ENCODE measurements around the gene LRRC42. TPM values are rescaled to one million over a fixed set of nuclear protein-coding genes. Genes with fewer than 3 reads are reported as not detected.

The LRRC42 gene
- total and polyA plus RNA-seq, 9 donors, result 14.5 to 29.1 (median 20.8) TPM

GRCh38 chr1:53956308-53957168, 10.4 kb downstream of the LRRC42 start:
- TF ChIP-seq POLR2A (IDR thresholded peaks at IDR 0.05) (no peak), EP300 (IDR thresholded peaks at IDR 0.05) (no peak), CTCF (IDR thresholded peaks at IDR 0.05) (no peak)
- intact Hi-C loops (cut with DNase I), result loop anchor here in 1 of 4 donors (10.0 kb wide), 1 partner anchor 102 kb away; no protein-coding TSS in a partner anchor
- no peaks in the 10 kb centered on the region for H3K4me1 ChIP-seq (ENCODE audit: insufficient read depth)
- 71 to 75% (median 72%) methylated on average over 3 of the region's 3 CpGs for WGBS, 3 donors
- no peak overlapping the region for H3K27ac ChIP-seq
- no peaks in the 10 kb centered on the region for H3K9me3 ChIP-seq
- no peaks in the 10 kb centered on the region for H3K27me3 ChIP-seq
- no peak for DNase-seq
- H3K4me3 ChIP-seq, result no peak overlapping the region
- no peaks in the 10 kb centered on the region for H3K36me3 ChIP-seq

GRCh38 chr1:53957194-53957818, 11.2 kb downstream of the LRRC42 start:
- H3K36me3 ChIP-seq, result no peaks in the 10 kb centered on the region
- intact Hi-C loops (cut with DNase I), result loop anchor here in 1 of 4 donors (10.0 kb wide), 1 partner anchor 103 kb away; no protein-coding TSS in a partner anchor
- no peaks in the 10 kb centered on the region for H3K4me1 ChIP-seq (ENCODE audit: insufficient read depth)
- H3K9me3 ChIP-seq, result no peaks in the 10 kb centered on the region
- no peak for TF ChIP-seq EP300 (IDR thresholded peaks at IDR 0.05)
- no peak for TF ChIP-seq POLR2A (IDR thresholded peaks at IDR 0.05)
- TF ChIP-seq CTCF (IDR thresholded peaks at IDR 0.05), result no peak
- no peak overlapping the region for H3K4me3 ChIP-seq
- H3K27me3 ChIP-seq, result no peaks in the 10 kb centered on the region
- H3K27ac ChIP-seq, result no peak overlapping the region
- DNase-seq, result no peak
- WGBS, 3 donors, result 26 to 36% (median 29%) methylated on average over 3 of the region's 3 CpGs

GRCh38 chr1:53959664-53960250, 13.6 kb downstream of the LRRC42 start:
- Histone ChIP-seq H3K27me3 (no peaks in the 10 kb centered on the region), H3K4me1 (ENCODE audit: insufficient read depth) (no peaks in the 10 kb centered on the region), H3K4me3 (no peak overlapping the region), H3K27ac (no peak overlapping the region), H3K9me3 (no peaks in the 10 kb centered on the region), H3K36me3 (no peaks in the 10 kb centered on the region)
- no peak for TF ChIP-seq POLR2A (IDR thresholded peaks at IDR 0.05)
- no peak for TF ChIP-seq EP300 (IDR thresholded peaks at IDR 0.05)
- TF ChIP-seq CTCF (IDR thresholded peaks at IDR 0.05), result no peak
- no peak for DNase-seq
- intact Hi-C loops (cut with DNase I), result loop anchor here in 1 of 4 donors (10.0 kb wide), 1 partner anchor 105 kb away; no protein-coding TSS in a partner anchor

- H3K9me3 ChIP-seq, result no peaks in the 10 kb centered on the region
- 91 to 93% (median 92%) methylated on average over 4 of the region's 4 CpGs for WGBS, 3 donors
- H3K36me3 ChIP-seq, result no peaks in the 10 kb centered on the region
- H3K4me1 ChIP-seq (ENCODE audit: insufficient read depth), result no peaks in the 10 kb centered on the region
- no peak overlapping the region for H3K4me3 ChIP-seq
- no peak for DNase-seq
- intact Hi-C loops (cut with DNase I), result no loop called here
- H3K27ac ChIP-seq, result no peak overlapping the region
- TF ChIP-seq EP300 (IDR thresholded peaks at IDR 0.05) (no peak), CTCF (IDR thresholded peaks at IDR 0.05) (no peak), POLR2A (IDR thresholded peaks at IDR 0.05) (no peak)
- no peaks in the 10 kb centered on the region for H3K27me3 ChIP-seq
Measured at GRCh38 chr1:53962395-53962794, 16.2 kb downstream of the LRRC42 start.

Data from ovary (tissue), 9 donors.